Thyroid gland (tissue), 4 donors: Measurements from ENCODE around the gene SAP130. TPM values are rescaled to one million over a fixed set of nuclear protein-coding genes. Genes with fewer than 3 reads are reported as not detected.
"Not testable (repeated sequence)": the region's sequence is repeated elsewhere in the genome, so short reads cannot be mapped to it uniquely, and the experiment has no call there.

Experiments used
- DNase-seq, 2 donors: peaks; one replicate each; pipeline ENCODE4 v3.0.0-alpha.2; 2019
- H3K27ac ChIP-seq, 3 donors: fragments of 200-600 bp; sonication (generic); 1 replicate in 2 of 3; 2 replicates in 1 of 3; pipeline ENCODE4 v1.5.1; 2016 to 2019; ENCODE audit warnings: mild to moderate bottlenecking in 1 of 3, moderate library complexity in 1 of 3
- H3K27me3 ChIP-seq: fragments of 200-600 bp; sonication (generic); one replicate; pipeline ENCODE4 v1.5.1; 2019
- H3K36me3 ChIP-seq, 2 donors: fragments of 200-600 bp; sonication (generic); one replicate each; pipeline ENCODE4 v1.5.1; 2016 to 2019
- H3K4me1 ChIP-seq, 2 donors: fragments of 200-600 bp; sonication (generic); one replicate each; pipeline ENCODE4 v1.5.1; 2017 to 2019
- H3K4me3 ChIP-seq, 3 donors: fragments of 200-600 bp; sonication (generic); replicated peaks in 1 of 3; 1 replicate in 2 of 3; 2 replicates in 1 of 3; pipeline ENCODE4 v1.5.1; 2016; ENCODE audit warnings: mild to moderate bottlenecking in 1 of 3
- H3K9me3 ChIP-seq: fragments of 200-600 bp; sonication (generic); one replicate; pipeline ENCODE4 v1.5.1; 2017
- CTCF ChIP-seq, 6 experiments: fragments of 200-600 bp in 3 of 6; fragments of 450-650 bp in 3 of 6; sonication (generic) in 3 of 6; IDR thresholded peaks; one replicate each; pipeline ENCODE4 v1.5.1; 2016 to 2019; ENCODE audit warnings: antibody characterized with exemption in 6 of 6, mild to moderate bottlenecking in 2 of 6, inconsistent platforms in 1 of 6, moderate library complexity in 1 of 6
- POLR2A ChIP-seq, 2 donors: fragments of 450-650 bp; IDR thresholded peaks; one replicate each; pipeline ENCODE4 v1.6.1; 2017; ENCODE audit warnings: antibody characterized with exemption in 2 of 2, mild to moderate bottlenecking in 2 of 2, moderate library complexity in 1 of 2
- WGBS, 2 donors: methylation state at CpG; one replicate each; pipeline ENCODE4 v1.1.5; 2017; 5-methylcytosine and 5-hydroxymethylcytosine counted together
- intact Hi-C: fragments of 100-400 bp; cut with DNase I; formaldehyde crosslinking; loops from one replicate; pipeline ENCODE4 v1.15.1; 2023
- total RNA-seq, 4 donors: library from RNA; depleted of rRNA; stranded (reverse); fragments of >200 nt; gene quantifications; one replicate each; pipeline ENCODE4 v1.2.3, GENCODE V29; 2016

SAP130 gene
- total RNA-seq, 4 donors from 2014 or later: 10.3 to 14.7 (median 11.3) TPM

GRCh38 chr2:127913808-127914457 lies 113.9 kb downstream of the SAP130 start:
- Histone ChIP-seq H3K4me3 (no peak overlapping the region), H3K27me3 (no peaks in the 10 kb centered on the region), H3K4me1 (no peaks in the 10 kb centered on the region), H3K9me3 (no peaks in the 10 kb centered on the region), H3K27ac (no peak overlapping the region), H3K36me3 (no peaks in the 10 kb centered on the region)
- no peak for TF ChIP-seq CTCF (IDR thresholded peaks at IDR 0.05)
- TF ChIP-seq POLR2A (IDR thresholded peaks at IDR 0.05): no peak
- WGBS, 2 donors: 90 to 91% methylated on average over 8 of the region's 8 CpGs
- intact Hi-C loops: no loop called here
- no peak for DNase-seq

DNA sequence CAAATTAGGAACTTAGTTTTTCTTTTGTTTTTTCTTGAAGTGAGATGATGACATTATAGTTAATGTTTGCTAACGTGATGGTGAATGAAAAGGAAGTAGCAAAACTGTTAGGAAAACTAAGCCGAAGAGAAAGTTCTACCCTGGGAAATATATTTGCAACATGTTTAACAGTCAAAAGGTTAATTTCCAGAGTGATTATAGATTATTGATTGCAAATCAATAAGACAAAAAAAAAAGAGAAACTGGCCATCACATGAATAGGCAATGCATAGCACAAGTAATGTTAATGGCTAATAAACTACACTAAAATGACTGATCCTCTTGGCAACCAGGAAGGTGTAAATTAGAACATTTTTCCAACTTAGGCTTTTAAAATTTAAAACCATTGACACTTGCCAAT lies 116.1 kb downstream of the SAP130 start:
- no peak for TF ChIP-seq POLR2A (IDR thresholded peaks at IDR 0.05)
- TF ChIP-seq CTCF (IDR thresholded peaks at IDR 0.05): no peak
- no peak for DNase-seq
- no peaks in the 10 kb centered on the region for H3K27me3 ChIP-seq
- no peaks in the 10 kb centered on the region for H3K4me1 ChIP-seq
- H3K9me3 ChIP-seq: no peaks in the 10 kb centered on the region
- no peak overlapping the region for H3K4me3 ChIP-seq
- 76 to 80% methylated on average over 2 of the region's 2 CpGs for WGBS, 2 donors
- no peaks in the 10 kb centered on the region for H3K36me3 ChIP-seq
- no peak overlapping the region for H3K27ac ChIP-seq
- intact Hi-C loops: no loop called here

GRCh38 chr2:127910415-127910814 lies 117.4 kb downstream of the SAP130 start:
- no peak for DNase-seq
- TF ChIP-seq CTCF (IDR thresholded peaks at IDR 0.05) (no peak), POLR2A (IDR thresholded peaks at IDR 0.05) (no peak)
- H3K4me1 ChIP-seq: no peaks in the 10 kb centered on the region
- 93 to 100% methylated on average over 3 of the region's 3 CpGs for WGBS, 2 donors
- H3K27ac ChIP-seq: no peak overlapping the region
- intact Hi-C loops: no loop called here
- no peaks in the 10 kb centered on the region for H3K9me3 ChIP-seq
- H3K27me3 ChIP-seq: no peaks in the 10 kb centered on the region
- H3K4me3 ChIP-seq: no peak overlapping the region
- no peaks in the 10 kb centered on the region for H3K36me3 ChIP-seq

DNA sequence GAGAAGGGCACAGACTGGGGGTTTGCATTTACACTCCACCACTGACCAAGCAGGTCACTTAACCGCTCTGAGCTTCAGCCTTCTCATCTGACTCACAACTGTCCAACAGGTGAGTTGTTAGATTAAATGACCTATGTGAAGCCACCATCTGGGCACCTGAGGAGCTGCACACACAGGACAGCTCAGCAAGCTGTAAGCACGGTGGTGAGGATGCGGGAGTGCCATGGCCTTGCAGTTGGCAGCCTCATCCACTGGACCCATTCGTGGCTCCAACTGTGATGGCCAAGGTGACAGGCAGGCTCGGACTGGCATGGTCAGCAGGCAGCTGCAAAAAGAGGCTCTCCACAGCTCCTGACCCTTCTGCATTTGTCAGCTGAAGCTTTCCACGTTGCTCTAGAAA lies 118.8 kb downstream of the SAP130 start:
- Histone ChIP-seq H3K27ac (no peak overlapping the region), H3K36me3 (no peaks in the 10 kb centered on the region), H3K4me1 (no peaks in the 10 kb centered on the region), H3K9me3 (no peaks in the 10 kb centered on the region), H3K4me3 (no peak overlapping the region), H3K27me3 (no peaks in the 10 kb centered on the region)
- DNase-seq: no peak
- WGBS, 2 donors: 70 to 72% methylated on average over 6 of the region's 6 CpGs
- TF ChIP-seq CTCF (IDR thresholded peaks at IDR 0.05) (no peak), POLR2A (IDR thresholded peaks at IDR 0.05) (no peak)
- intact Hi-C loops: no loop called here

GRCh38 chr2:127907733-127908400 lies 120.0 kb downstream of the SAP130 start:
- H3K9me3 ChIP-seq, H3K36me3 ChIP-seq, H3K27me3 ChIP-seq, DNase-seq, H3K4me1 ChIP-seq, intact Hi-C loops, H3K4me3 ChIP-seq, H3K27ac ChIP-seq: not testable (repeated sequence)
- WGBS, 2 donors: 95% methylated on average over 12 of the region's 12 CpGs
